HCT116 (cell line): ENCODE results near the gene KIF18A. TPM values are rescaled to one million over a fixed set of nuclear protein-coding genes. Genes with fewer than 3 reads are reported as not detected.

Source experiments
- ATAC-seq: fragments of 200-7000 bp; cut with Tn5 transposase; 2 replicates; pipeline ENCODE4 v1.9.1; 2020; ENCODE audit warnings: mild to moderate bottlenecking, moderate library complexity
- BruUV-seq: library from RNA; stranded (reverse); fragments of 400-500 nt; replicated peaks from 2 replicates; lab custom pipeline; 2021; lab: Mats Ljungman, UMichigan
- CTCF ChIA-PET: fragments of 300-600 bp; sonication (Branson Sonifier 250); formaldehyde crosslinking; loops from one replicate; lab custom pipeline; 2021; ENCODE audit warnings: antibody characterized with exemption; lab: Charles Lee
- POLR2A ChIA-PET: fragments of 300-600, 350-600 bp; sonication (Branson Sonifier 250); formaldehyde crosslinking; loops from one replicate; lab custom pipeline; 2021; ENCODE audit warnings: antibody characterized with exemption; lab: Charles Lee
- RAD21 ChIA-PET, 2 experiments: fragments of 300-600 bp; sonication (Branson Sonifier 250); formaldehyde crosslinking; loops; one replicate each; lab custom pipeline; 2023; ENCODE audit warnings: low total read pairs in 2 of 2; ENCODE audit not compliant: uncharacterized antibody in 2 of 2, unreplicated experiment in 2 of 2, low non-redundant PET in 1 of 2; lab: Charles Lee
- DNase-seq: peaks from one replicate; pipeline ENCODE4 v3.0.0-alpha.2; 2010; ENCODE audit warnings: low read depth, low spot score
- H2AFZ ChIP-seq: fragments of 200-600 bp; shearing (Covaris generic), sonication (generic); 2 replicates; pipeline ENCODE4 v1.6.1; 2017; ENCODE audit warnings: low read depth, mixed run types, mixed read lengths, antibody characterized with exemption, low read length; ENCODE audit not compliant: poor library complexity, severe bottlenecking
- H3K27ac ChIP-seq: 2 replicates; pipeline ENCODE4 v1.5.1; 2012; ENCODE audit warnings: low read depth, low read length
- H3K27me3 ChIP-seq: fragments of 200-600 bp; sonication (generic); 2 replicates; pipeline ENCODE4 v1.6.1; 2016; ENCODE audit warnings: mixed run types, low read length, mixed read lengths; ENCODE audit not compliant: insufficient read depth
- H3K36me3 ChIP-seq, 2 experiments: fragments of 200-500 bp in 1 of 2; fragments of 200-600 bp in 1 of 2; sonication (Bioruptor generic) in 1 of 2; sonication (generic) in 1 of 2; 2 replicates each; pipeline versions ENCODE4 v1.5.1 to v1.6.1; 2014 to 2016; ENCODE audit warnings: low read length in 2 of 2, inconsistent platforms in 1 of 2, mixed read lengths in 1 of 2, mixed run types in 1 of 2; ENCODE audit not compliant: insufficient read depth in 2 of 2, control insufficient read depth in 1 of 2
- H3K4me1 ChIP-seq, 2 experiments: fragments of 200-600 bp in 1 of 2; sonication (generic) in 1 of 2; 2 replicates each; pipeline versions ENCODE4 v1.5.1 to v1.6.1; 2012 to 2017; ENCODE audit warnings: low read length in 2 of 2, inconsistent platforms in 1 of 2, mild to moderate bottlenecking in 1 of 2, mixed read lengths in 1 of 2, mixed run types in 1 of 2, moderate library complexity in 1 of 2; ENCODE audit not compliant: insufficient read depth in 2 of 2, control insufficient read depth in 1 of 2
- H3K4me2 ChIP-seq: fragments of 200-600 bp; sonication (generic); 2 replicates; pipeline ENCODE4 v1.6.1; 2017; ENCODE audit warnings: mixed run types, low read length, mixed read lengths
- H3K4me3 ChIP-seq, 2 experiments: fragments of 200-600 bp in 1 of 2; sonication (generic) in 1 of 2; replicated peaks in 1 of 2; 2 replicates each; pipeline ENCODE4 v1.5.1; 2011 to 2016; ENCODE audit warnings: low read length in 2 of 2, control low read depth in 1 of 2, low read depth in 1 of 2, mild to moderate bottlenecking in 1 of 2, mixed read lengths in 1 of 2, mixed run types in 1 of 2
- H3K79me2 ChIP-seq: fragments of 200-600 bp; sonication (generic); 2 replicates; pipeline ENCODE4 v1.6.1; 2017; ENCODE audit warnings: mild to moderate bottlenecking, mixed run types, low read length, moderate library complexity, mixed read lengths; ENCODE audit not compliant: insufficient read depth
- H3K9ac ChIP-seq: fragments of 200-600 bp; sonication (generic); 2 replicates; pipeline ENCODE4 v1.6.1; 2016; ENCODE audit warnings: low read length, mixed read lengths
- H3K9me2 ChIP-seq: fragments of 200-600 bp; sonication (generic), shearing (Covaris generic); 2 replicates; pipeline ENCODE4 v1.6.1; 2017; ENCODE audit warnings: mixed run types, mild to moderate bottlenecking, moderate library complexity; ENCODE audit not compliant: insufficient read depth
- H3K9me3 ChIP-seq, 2 experiments: fragments of 200-500 bp in 1 of 2; fragments of 200-600 bp in 1 of 2; sonication (Bioruptor generic) in 1 of 2; sonication (generic) in 1 of 2; 2 replicates each; pipeline ENCODE4 v1.6.1; 2014 to 2017; ENCODE audit warnings: low read length in 2 of 2, mixed read lengths in 2 of 2, inconsistent platforms in 1 of 2, low read depth in 1 of 2, mild to moderate bottlenecking in 1 of 2, mixed run types in 1 of 2, moderate library complexity in 1 of 2; ENCODE audit not compliant: control insufficient read depth in 1 of 2, insufficient read depth in 1 of 2
- H4K20me1 ChIP-seq: fragments of 200-600 bp; sonication (generic), shearing (Covaris generic); 2 replicates; pipeline ENCODE4 v1.6.1; 2017; ENCODE audit warnings: mixed run types, mild to moderate bottlenecking, moderate library complexity; ENCODE audit not compliant: insufficient read depth
- CBX3 ChIP-seq: IDR thresholded peaks from 2 replicates; pipeline ENCODE4 v1.6.1; 2012; ENCODE audit warnings: low read depth
- CTCF ChIP-seq, 3 experiments: fragments of 200-600 bp in 1 of 3; sonication (generic) in 1 of 3; IDR thresholded peaks in 2 of 3; conservative IDR thresholded peaks in 1 of 3; 2 replicates each; pipeline ENCODE4 v1.5.1; 2012 to 2017; ENCODE audit warnings: low read depth in 2 of 3, low read length in 2 of 3, antibody characterized with exemption in 1 of 3, borderline replicate concordance in 1 of 3, control low read depth in 1 of 3, mild to moderate bottlenecking in 1 of 3, mixed read lengths in 1 of 3, mixed run types in 1 of 3, moderate library complexity in 1 of 3; ENCODE audit not compliant: insufficient read depth in 1 of 3
- EGR1 ChIP-seq: IDR thresholded peaks from 2 replicates; pipeline ENCODE4 v1.6.1; 2012; ENCODE audit warnings: low read depth
- EZH2 ChIP-seq: fragments of 200-600 bp; sonication (generic); IDR thresholded peaks from 2 replicates; pipeline ENCODE4 v1.6.1; 2017; ENCODE audit warnings: antibody characterized with exemption, mixed run types
- JUND ChIP-seq: IDR thresholded peaks from 2 replicates; pipeline ENCODE4 v1.6.1; 2012
- POLR2AphosphoS5 ChIP-seq: IDR thresholded peaks from 2 replicates; pipeline ENCODE4 v1.6.1; 2011; ENCODE audit warnings: mild to moderate bottlenecking, low read depth, low read length, moderate library complexity
- RAD21 ChIP-seq: IDR thresholded peaks from 2 replicates; pipeline ENCODE4 v1.6.1; 2012; ENCODE audit warnings: low read depth, mild to moderate bottlenecking
- REST ChIP-seq: IDR thresholded peaks from 2 replicates; pipeline ENCODE4 v1.6.1; 2012; ENCODE audit warnings: low read depth
- intact Hi-C: fragments of 100-400 bp; cut with micrococcal nuclease; formaldehyde crosslinking; loops from 2 replicates; pipeline ENCODE4 v1.10.0; 2022
- total RNA-seq: library from RNA; stranded (reverse); gene quantifications from one replicate; pipeline ENCODE4 v1.2.1, GENCODE V29; 2021; ENCODE audit not compliant: unreplicated experiment

The KIF18A gene
- total RNA-seq, 1 experiment from 2014 or later = 50.7 TPM

- no peak for TF ChIP-seq CTCF (IDR thresholded peaks at IDR 0.05 in 2 of 3, conservative IDR thresholded peaks at IDR 0.05 in 1 of 3; ENCODE audit: borderline replicate concordance in 1 of 3, insufficient read depth in 1 of 3, low read depth in 2 of 3, low read length in 2 of 3)
- no peak for TF ChIP-seq REST
- TF ChIP-seq EZH2 = no peak
- TF ChIP-seq JUND = peak; percentile 99
- 0 out of 2 replicates have a peak, but pooled peaks have one; percentile 15 for TF ChIP-seq EGR1
- TF ChIP-seq POLR2AphosphoS5 = peak; percentile 49; the same call in 1 of the 2 replicates
These were observed 38.3 kb upstream of the KIF18A start (continued) for GRCh38 chr11:28146123-28146751.

DNA sequence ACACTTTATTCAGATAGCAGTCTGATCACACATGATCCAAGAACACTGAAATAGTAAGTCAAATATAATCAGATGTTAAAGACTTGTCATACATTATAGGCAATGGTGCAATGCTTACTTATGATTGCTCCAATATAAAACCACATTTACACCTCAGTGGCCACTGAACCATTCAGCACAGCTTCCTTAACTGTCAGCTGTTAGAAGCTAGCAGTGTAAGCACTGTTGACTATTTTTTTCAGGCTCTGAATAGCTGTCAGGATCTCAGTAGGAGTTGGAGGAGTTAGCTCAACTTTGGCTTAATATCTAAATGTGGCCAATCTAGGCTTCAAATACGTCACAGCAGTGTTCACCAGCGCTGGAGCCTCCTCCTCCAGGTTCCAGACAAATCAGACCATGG is 36.9 kb upstream of the KIF18A start:
- H3K9me2 ChIP-seq = no peaks in the 10 kb centered on the region
- H3K4me3 ChIP-seq = no peak overlapping the region
- H2AFZ ChIP-seq = no peak overlapping the region
- H3K4me1 ChIP-seq = peaks cover 49 to 68% of the 10 kb centered on the region in 2 experiments
- peak overlapping the region; percentile 95 for H3K27ac ChIP-seq
- ChIA-PET CTCF (no interaction called here), RAD21 (no interaction called here), POLR2A (no interaction called here)
- intact Hi-C loops = loop anchor here (10.0 kb wide), 1 partner anchor 220 kb away; no protein-coding TSS in a partner anchor
- no TSS peak for BruUV-seq
- peaks cover 13% of the 10 kb centered on the region for H3K79me2 ChIP-seq
- H4K20me1 ChIP-seq = no peaks in the 10 kb centered on the region
- peaks cover 0 to 11% of the 10 kb centered on the region in 2 experiments; a peak in 2 of 4 replicates for H3K36me3 ChIP-seq
- DNase-seq (no peak), ATAC-seq (no peak)
- H3K9me3 ChIP-seq = no peaks in the 10 kb centered on the region
- no peaks in the 10 kb centered on the region for H3K27me3 ChIP-seq
- 0 out of 2 replicates have a peak overlapping the region, but pooled peaks have one; percentile 5 for H3K9ac ChIP-seq
- H3K4me2 ChIP-seq = peak overlapping the region; percentile 38
- TF ChIP-seq EGR1 (no peak), RAD21 (no peak), CBX3 (no peak)
